T1000 (cell line): ENCODE results near the gene ZNF217.
"Not testable (repeated sequence)": the region's sequence is repeated elsewhere in the genome, so short reads cannot be mapped to it uniquely, and the experiment has no call there.

ENCODE experiments used
- DNase-seq: peaks from one replicate; lab custom pipeline; 2025; ENCODE audit warnings: mixed read lengths; lab: John Stamatoyannopoulos, UW

Gene ZNF217

GRCh38 chr20:53593466-53594007 is at the start of gene ZNF217:
Gene ZNF217 (minus strand): TSS chr20:53593839. CDS start chr20:53582826, 11,013 bp downstream.
- DNase-seq = peak; percentile 44

- DNase-seq = peak; percentile 14
These were observed 49.6 kb upstream of the ZNF217 start for GRCh38 chr20:53643031-53643832.

- DNase-seq = peak; percentile 29
These were observed 48.8 kb upstream of the ZNF217 start for GRCh38 chr20:53642196-53643030.

GRCh38 chr20:53639647-53640440 is 46.2 kb upstream of the ZNF217 start:
- no peak for DNase-seq

GRCh38 chr20:53639128-53639527 is 45.5 kb upstream of the ZNF217 start:
- no peak for DNase-seq

- DNase-seq = not testable (repeated sequence)
These were observed 43.7 kb upstream of the ZNF217 start for GRCh38 chr20:53637310-53637709.

- no peak for DNase-seq
These were observed 43.0 kb upstream of the ZNF217 start for GRCh38 chr20:53636540-53637097.

- no peak for DNase-seq
These were observed 41.6 kb upstream of the ZNF217 start for GRCh38 chr20:53635221-53635620.

GRCh38 chr20:53631909-53632662 is 38.4 kb upstream of the ZNF217 start:
- no peak for DNase-seq

GRCh38 chr20:53629436-53629835 is 35.8 kb upstream of the ZNF217 start:
- no peak for DNase-seq

GRCh38 chr20:53628758-53629157 is 35.1 kb upstream of the ZNF217 start:
- not testable (repeated sequence) for DNase-seq

GRCh38 chr20:53628076-53628475 is 34.4 kb upstream of the ZNF217 start:
- no peak for DNase-seq

- not testable (repeated sequence) for DNase-seq
These were observed 33.4 kb upstream of the ZNF217 start for GRCh38 chr20:53627001-53627400.

- DNase-seq = no peak
These were observed 32.9 kb upstream of the ZNF217 start for GRCh38 chr20:53626584-53626983.

GRCh38 chr20:53625311-53626129 is 31.9 kb upstream of the ZNF217 start:
- DNase-seq = no peak

- DNase-seq = not testable (repeated sequence)
These were observed 31.2 kb upstream of the ZNF217 start for GRCh38 chr20:53624927-53625250.

GRCh38 chr20:53623454-53624211 is 30.0 kb upstream of the ZNF217 start:
- peak; percentile 48 for DNase-seq

GRCh38 chr20:53623134-53623453 is 29.5 kb upstream of the ZNF217 start:
- DNase-seq = no peak
